HuH-7.5 (cell line): ENCODE results near the gene KCNK7.
A peak's percentile ranks its signal among the peaks of the same experiment; 100 is the strongest.
"Not testable (repeated sequence)": the region's sequence is repeated elsewhere in the genome, so short reads cannot be mapped to it uniquely, and the experiment has no call there.

ENCODE experiments used
- DNase-seq: peaks from one replicate; pipeline ENCODE4 v3.0.0; 2011; ENCODE audit warnings: low spot score

KCNK7 gene

DNA sequence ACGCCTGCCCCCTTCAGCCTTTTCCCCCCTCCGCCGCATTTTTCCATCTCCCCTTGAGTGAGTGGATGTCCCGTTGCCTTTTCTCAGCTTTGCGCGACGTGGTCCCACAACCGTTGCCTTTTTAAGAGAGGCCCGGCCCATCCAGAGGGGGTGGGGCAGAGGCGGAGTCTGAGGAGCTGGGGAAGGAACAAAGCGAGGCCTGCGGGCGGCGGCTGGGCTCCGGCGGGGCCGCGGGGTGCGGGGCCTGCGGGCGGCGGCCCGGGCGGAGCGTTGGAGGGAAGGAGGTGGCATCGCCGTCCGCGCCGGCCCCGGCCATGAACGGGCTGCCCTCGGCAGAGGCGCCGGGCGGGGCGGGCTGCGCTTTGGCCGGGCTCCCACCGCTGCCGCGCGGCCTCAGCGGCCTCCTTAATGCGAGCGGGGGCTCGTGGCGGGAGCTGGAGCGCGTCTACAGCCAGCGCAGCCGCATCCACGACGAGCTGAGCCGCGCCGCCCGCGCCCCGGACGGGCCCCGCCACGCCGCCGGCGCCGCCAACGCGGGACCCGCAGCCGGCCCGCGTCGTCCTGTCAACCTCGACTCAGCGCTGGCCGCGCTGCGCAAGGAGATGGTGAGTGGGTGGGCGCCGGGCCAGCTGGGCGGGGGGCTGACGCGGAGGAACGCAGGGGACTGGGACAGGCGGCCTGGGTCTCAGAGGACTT lies 23.1 kb downstream of the KCNK7 start, which contains the start of gene FAM89B:
FAM89B (plus strand) TSS at position 183 of the 696 bp plus-strand sequence; CDS start at position 315, 132 bp downstream.
- DNase-seq = peak; percentile 89

DNA sequence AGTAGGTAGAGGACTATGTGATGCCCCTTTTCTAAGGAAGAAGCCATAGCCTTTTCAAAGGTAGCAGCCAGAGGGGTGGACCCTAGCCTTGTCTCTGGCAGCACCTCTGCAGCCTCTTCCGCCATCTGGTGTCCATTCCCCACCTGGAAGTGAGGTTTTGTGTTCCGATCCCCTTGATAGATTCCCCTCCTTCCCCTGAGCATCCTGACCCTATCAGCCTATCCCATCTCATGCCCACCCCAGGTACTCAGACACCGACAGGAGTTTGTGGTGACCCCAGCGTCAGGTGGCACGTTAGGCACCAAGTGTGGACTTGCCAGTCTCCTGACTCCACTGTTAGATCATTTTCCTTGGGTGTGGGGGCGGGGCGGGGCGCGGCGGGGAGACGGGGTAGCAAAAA lies 23.7 kb downstream of the KCNK7 start:
- peak; percentile 75 for DNase-seq

DNA sequence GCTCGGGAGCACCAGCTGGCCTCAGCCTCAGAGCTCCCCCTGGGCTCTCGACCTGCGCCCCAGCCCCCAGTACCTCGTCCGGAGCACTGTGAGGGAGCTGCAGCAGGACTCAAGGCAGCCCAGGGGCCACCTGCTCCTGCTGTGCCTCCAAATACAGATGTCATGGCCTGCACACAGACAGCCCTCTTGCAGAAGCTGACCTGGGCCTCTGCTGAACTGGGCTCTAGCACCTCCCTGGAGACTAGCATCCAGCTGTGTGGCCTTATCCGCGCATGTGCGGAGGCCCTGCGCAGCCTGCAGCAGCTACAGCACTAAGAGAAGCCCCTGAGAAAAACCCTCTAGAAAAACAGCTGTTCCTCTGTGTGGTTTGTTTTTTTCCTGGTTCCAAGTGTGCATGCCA lies 24.2 kb downstream of the KCNK7 start:
- DNase-seq = no peak

DNA sequence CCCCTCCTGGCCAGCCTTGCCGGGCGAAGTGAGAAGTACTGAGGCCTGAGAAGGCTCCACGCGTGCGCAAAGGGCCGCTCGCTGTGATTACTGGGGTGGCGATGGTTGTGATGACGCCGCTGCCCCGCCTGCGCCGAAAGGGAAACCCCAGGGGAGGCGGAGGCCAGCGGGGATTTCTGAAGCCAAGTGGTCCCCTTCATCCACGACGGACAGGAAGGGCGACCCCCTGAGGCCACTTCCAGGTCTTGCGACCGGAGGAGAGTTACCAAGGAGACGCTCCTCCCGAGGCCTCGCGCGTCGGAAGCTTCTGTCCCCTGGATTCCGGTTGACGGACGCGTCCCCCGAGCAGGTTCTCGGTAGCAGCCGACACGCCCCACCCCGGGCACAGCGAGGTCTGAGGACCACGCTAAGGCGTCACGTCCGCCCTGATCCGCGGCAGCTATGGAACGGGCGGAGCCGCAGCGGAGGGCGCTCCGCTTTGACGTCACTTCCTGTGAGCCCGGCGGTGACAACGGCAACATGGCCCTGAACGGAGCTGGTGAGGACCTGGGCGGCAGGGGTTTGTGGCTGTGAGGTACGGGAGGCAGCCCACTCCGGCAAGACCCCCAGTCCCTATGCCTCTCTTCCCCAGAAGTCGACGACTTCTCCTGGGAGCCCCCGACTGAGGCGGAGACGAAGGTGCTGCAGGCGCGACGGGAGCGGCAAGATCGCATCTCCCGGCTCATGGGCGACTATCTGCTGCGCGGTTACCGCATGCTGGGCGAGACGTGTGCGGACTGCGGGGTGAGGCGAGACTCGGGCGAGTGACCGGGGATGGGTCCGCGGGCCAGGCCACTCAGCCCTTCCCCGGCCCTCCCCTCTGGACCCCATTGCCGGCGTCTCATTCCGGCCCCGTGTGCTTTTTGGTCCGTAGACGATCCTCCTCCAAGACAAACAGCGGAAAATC lies 25.4 kb downstream of the KCNK7 start, which contains the start of gene ZNRD2:
ZNRD2 (plus strand) TSS at position 505 of the 946 bp plus-strand sequence; CDS start at position 520, 15 bp downstream.
- peak; percentile 98 for DNase-seq

DNA sequence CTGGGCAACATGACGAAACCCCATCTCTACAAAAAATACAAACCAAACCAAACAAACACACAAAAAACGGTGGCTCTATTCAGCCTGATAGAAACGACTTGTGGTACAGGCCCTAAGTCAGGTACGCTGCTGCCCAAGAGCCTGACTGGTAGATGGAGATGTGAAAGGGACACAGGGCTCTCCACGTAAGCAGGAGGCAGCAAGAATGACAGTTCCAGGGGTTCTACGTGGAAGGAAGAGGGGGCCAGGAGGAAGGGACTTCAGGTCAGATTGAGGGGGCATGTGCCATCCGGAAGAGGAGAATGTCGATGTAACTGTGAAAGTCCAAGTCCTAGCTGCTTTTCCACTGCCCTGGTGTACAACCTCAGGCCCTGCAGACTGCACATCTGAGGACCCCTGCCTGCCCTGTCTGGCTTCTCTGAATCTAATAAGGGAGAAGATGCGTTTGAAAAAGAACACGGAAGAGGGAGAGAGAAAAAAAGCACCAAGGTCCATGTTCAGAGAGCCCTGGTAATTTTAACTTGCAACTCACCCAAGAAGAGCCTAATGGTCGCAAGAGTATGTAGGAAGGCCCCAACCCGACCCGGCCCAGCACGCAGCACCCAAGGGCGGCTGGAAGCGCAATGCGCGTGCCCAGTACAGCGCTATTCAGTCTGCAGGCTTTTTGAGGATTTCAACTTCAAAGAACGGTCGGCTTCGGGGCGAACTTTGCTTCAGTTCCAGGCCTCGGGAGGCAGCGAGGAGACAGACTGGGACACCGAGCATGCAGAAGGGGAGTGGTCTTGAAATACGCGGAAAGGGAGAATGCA lies 26.2 kb downstream of the KCNK7 start:
- no peak for DNase-seq

DNA sequence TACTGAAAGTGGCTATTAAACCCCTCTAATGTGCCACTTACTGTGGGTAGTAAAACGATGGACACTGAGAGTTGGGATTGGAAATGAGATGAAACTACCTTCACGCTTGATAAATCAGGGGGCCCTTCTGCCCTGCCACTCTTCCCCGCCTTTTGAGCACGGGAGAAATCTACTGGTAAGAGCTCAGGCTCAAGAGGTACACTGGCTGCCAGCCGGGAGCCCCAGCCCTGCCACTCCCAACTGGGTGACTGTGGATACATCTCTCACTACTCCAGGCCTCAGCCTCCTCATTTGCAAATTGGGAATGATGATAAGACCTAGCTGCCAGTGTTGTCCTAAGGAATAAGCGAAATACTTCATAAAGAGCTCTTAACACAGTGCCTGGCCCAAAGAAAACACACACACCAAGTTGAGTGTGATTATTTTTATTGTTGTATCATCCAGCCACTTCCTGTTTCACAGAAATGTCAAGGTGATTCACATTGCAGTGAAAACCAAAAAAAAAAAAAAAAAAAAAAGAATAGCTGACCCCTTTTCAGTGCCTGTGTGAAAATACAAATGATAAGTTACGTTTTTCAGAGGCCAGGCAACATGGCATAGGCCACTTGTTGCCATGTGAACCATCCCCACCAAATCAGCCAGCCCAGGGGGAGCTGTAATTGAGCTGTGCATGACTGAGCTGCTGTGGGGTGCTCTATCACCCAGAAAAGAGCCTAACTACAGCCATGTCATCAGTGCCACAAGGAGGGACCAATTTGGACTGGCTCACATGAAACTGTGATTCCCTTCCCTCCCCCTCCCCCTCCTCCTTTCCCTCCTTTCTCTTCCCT lies 29.8 kb downstream of the KCNK7 start:
- no peak for DNase-seq

DNA sequence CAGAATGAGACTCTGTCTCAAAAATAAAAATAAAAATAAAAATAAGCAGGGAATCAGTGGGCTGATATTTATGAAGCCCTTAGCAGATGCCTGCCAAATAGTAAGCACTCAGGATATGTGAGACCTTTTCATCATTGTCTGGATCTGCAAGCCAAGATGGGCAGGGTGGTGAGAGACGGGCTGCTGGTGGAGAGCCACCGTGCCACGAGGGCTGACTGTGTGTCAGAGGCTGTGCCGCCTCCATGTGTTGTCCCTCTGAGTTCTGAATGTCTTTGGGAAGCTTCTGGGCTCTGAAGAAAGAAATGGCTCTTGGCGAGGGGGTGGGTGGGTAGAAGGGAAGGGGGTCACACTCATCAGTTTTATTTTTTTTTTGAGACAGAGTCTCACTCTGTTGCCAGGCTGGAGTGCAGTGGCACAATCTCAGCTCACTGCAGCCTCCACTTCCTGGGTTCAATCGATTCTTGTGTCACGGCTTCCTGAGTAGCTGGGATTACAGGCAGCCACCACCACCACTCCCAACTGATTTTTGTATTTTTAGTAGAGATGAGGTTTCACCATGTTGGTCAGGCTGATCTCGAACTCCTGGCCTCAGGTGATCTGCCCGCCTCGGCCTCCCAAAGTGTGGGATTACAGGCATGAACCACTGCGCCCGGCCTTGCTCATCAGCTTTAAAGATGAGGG lies 30.6 kb downstream of the KCNK7 start:
- not testable (repeated sequence) for DNase-seq

DNA sequence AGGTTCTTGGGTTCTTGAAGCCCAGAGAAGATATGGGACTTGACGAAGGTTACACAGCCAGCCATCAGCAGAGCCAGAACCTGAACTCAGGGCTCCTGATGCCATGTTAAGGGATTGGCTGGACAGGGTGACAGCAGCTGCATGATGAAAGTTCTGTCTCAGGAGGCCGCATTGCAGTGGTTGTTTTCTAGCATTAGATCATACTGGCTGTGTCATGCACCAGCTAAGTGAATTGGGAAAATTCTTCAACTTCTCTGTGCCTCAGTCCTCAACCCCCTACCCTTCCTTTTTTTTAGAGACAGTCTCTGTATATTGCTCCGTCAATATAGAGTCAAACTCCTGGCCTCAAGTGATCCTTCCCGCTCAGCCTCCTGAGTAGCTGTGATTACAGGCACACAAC lies 32.0 kb downstream of the KCNK7 start:
- no peak for DNase-seq

DNA sequence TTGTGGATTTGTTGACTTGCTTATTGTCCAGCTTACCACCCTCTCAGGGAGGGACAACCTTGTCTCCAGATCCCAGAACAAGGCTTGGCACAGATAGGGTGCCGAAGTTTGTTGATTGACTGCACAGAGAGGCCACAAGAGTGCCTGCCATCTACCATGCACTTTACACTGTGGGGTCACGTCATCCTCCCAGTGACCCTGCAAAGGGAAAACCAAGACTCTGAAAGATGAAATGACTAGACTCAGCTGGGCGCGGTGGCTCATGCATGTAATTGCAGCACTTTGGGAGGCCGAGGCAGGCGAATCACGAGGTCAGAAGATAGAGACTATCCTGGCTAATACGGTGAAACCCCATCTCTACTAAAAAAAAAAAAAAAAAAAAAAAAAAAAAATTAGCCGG lies 32.8 kb downstream of the KCNK7 start:
- no peak for DNase-seq

DNA sequence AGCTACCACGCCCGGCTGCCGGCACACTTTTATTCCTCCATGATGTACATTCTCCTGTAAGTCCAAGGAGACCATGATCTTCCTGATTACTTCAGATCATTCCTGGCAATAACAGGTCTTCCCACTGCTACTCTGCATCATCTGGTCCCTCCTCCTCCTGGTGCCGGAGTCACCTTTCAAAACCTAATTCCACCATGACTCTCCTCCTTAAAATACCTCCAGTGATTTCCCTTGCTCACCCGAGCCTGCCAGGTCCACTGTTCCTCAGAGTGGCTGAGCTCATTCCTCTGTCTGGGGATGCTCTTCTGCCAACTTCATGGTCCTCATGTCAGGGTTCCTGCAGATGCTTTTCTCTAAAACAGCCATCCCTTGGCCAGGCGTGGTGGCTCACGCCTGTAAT lies 33.6 kb downstream of the KCNK7 start:
- DNase-seq = no peak

DNA sequence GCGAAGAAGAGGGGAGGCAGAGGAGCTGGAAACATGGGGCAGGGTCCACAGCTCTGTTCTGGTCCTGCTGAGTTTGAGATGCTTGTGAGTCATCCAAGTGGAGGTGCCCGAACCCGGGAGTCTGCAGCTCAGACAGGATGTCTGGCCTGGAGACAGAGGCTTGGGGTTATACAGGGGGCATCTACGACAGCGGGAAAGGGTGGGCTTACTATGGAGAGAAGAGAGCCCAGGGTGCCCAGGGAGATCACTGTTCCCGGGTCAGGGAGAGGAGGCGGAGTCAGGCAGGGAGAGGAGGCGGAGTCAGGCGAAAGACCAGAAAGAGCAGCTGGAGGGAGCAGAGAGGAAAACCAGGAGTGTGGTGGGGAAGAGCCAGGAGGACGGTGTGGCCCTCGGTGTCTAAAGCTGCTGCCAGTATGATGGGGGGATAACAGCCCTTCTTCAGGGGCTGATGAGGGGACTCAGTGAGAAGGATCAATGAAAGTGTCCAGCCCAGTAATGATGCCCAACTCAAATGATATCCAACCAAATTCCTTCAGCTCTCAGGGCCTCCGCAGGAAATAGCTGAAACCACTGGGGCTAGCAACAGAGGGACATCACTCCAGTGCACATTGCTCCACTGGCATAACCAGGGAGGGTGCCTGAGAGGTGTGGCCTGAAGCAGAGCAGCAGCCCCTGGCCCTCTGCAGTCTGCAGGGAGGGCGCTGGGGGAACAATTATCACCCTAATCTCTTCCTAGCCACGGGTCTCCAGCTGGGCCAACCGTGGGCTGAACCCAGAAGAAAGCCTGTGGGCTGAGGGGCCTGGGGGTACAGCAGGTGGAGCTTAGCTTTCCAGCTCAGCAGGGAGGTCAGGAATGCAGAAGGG lies 34.8 kb downstream of the KCNK7 start:
- DNase-seq = no peak

DNA sequence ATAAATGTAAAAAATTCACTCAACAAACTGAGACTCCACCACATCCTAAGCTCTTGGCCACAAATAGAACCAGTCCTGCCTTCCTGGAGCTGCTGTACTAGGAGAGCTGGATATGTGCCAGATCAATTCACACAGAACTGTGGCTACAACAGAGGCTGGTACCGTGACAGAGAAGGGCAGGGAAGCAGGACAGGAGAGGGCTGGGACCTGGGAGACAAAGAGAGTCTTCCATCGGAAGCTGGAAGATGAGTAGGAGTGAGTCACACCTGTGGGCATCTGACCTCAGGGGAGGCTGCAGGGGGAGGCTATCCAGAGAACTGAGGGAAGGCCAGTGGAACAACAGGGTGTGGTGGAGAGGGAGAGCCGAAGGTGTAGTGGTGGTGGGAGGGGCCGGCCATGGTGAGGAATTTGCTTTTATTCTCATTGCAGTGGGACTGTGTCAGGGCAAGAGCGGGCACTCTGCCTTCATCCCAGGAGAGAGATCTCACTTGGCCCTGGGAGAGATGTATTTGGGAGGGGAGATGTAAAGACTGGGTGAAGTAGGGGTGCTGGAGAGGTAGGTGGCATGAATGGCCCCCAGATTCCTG lies 35.6 kb downstream of the KCNK7 start:
- no peak for DNase-seq

DNA sequence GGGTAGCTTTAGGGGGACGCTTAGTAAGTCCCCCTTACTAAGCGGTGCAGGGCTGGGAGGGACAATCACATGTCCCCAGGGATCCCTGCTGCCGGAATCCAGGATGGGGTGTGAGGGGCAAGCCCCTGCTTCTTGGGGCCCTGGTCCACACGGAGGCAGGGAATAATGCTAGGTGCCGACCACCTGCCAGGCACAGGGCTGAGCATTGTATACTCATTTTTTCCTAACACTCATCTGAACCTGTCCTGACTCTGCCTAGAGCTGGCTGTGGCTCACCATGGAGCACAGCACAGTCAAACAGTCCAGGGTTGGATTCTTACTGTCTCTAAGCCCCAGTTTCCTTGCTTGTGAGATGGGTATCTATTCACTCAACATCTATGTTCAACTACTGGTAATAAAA lies 36.1 kb downstream of the KCNK7 start:
- no peak for DNase-seq

DNA sequence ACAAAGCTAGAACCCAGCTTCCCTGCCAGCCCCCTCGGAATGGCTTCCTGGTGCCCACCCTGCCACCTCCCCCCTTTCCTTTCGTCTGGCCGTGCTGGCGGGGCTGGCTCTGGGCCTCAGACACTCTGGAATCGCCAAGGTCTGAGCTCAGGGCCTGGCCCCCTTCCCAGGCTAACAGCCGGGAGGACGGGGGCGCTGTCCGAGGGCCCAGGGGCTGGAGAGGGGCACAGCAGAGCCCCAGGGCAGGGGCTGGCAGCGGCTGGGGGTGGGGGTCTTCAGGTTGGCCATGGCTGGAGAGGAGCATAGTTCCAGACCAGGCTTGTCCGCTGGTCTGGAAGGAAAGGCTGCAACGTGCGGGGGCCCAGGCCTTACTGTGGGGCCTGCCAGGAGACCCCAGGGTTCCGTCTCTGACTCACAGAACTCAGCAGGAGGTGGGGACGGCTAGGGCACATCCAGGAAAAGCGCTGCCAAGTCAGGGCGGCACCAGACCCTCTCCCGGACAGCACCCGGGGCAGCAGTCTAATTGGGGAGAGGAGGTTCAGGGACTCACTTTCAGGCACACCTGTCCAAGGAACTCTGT lies 36.6 kb downstream of the KCNK7 start:
- no peak for DNase-seq

DNA sequence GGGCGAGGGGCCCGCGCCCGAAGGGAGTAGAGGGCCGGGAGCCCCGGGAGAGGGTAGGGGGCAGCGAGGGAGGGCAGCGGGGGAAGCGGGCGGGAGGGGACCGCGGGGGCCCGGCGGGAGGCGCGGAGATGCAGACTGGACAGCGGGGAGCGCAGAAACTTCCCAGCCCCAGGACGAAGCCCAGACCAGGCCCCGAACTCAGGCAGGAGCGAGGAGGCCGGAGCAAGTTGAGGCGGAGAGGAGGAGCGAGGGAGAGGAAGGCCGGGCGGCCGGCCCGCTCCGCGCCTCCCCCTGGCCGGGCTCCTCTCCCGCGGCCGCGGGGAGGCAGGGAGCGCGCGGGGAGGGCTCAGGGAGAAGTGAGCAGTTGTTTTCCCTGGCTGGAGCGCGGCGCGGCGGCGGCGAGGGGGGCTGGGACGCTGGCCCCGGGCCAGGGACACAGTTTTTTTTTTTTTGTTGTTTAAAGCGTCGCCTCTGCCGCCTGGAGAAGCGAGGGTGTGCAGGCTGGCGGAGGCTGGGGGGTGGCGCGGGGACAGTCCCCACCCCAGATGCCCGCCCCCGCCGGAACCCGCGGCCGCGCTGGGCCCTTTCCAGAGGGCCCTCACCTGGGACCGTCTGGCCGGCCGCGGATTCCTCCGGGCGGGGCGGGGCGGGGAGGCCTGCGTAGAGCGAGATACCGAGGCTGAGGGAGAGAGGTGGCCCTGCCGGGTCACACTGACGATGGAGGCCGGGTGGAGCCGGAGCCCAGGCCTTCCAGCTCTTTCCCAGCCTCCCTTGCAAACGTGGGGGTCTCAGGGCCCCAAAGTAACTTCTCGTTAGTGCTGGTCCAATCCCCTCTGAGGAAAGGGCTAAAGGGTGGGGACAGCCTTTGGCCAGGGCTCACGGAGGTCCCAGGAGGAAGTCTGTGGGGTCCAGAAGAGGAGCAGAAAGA lies 37.3 kb downstream of the KCNK7 start, which contains the start of gene LTBP3:
LTBP3 (minus strand) TSS at position 358 of the 928 bp plus-strand sequence. CDS start 400 bp downstream, outside the sequence.
- DNase-seq = peak; percentile 83

DNA sequence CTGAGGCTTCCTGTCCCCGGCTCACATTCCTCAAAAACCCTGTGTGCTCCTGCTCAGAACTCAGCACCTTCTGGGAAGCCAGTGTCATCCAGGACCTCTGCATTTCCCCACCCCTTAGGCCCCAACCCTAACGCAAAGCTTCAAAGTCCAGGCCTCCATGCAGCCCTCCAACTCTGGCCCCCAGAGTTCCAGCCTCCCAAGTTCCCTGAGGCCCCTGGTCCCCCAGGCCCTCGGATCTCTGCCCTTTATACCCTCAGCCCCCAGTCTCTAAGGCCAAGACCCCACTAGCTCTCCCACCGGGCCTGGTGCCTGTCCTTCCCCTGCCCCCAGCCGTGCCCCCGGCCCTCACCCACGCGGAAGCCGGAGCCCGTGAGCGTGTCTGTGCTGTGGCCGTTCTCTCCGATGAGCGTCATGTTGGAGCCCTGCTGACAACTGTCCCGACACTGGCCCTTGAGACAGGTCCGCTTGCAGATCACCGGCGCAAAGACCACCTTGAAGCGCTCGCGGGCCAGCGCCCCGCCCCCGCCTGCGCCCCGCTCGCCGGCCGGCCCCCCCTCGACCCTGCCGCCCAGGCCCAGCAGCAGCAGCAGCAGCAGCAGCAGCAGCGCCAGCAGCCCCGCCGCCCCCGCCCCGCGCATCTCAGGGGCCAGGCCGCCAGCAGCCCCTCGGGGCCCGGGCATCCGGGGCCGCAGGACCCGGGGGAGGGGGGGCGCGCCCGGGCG lies 38.2 kb downstream of the KCNK7 start:
- DNase-seq = no peak
